ENCODE results near the gene DLG2.
"Not testable (repeated sequence)": the region's sequence is repeated elsewhere in the genome, so short reads cannot be mapped to it uniquely, and the experiment has no call there.

Gene DLG2

DNA sequence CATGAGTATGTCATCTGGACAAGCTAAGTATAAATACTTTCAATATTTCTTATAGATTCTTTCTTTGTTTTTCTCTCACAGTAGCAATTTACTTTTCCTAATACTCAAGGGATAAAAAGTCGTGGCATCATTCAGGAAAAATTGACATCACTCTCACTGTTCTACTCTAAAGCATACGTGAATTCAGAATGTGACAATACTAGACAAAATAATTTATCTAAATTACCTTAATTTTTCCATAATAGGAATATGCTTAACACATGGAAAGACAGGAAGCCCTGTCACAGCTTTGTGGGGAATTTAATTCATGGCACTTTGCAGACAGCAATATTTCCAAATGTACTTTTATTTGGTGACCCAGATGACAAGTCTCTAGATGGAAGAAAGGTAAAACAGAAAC lies 394.6 kb downstream of the DLG2 start:
- no peak overlapping the region for H3K4me3 ChIP-seq (replicated peaks in 1 of 2; ENCODE audit: low read depth in 2 of 2, low read length in 2 of 2)
- TF ChIP-seq CTCF (IDR thresholded peaks at IDR 0.05; ENCODE audit: low read depth, low read length) = no peak
- DNase-seq (ENCODE audit: low read depth in 2 of 2) = no peak

- H3K4me3 ChIP-seq (replicated peaks in 1 of 2; ENCODE audit: low read depth in 2 of 2, low read length in 2 of 2) = no peak overlapping the region
- no peak for TF ChIP-seq CTCF (IDR thresholded peaks at IDR 0.05; ENCODE audit: low read depth, low read length)
- no peak for DNase-seq (ENCODE audit: low read depth in 2 of 2)
These were observed 395.6 kb downstream of the DLG2 start for GRCh38 chr11:85231588-85231987.

DNA sequence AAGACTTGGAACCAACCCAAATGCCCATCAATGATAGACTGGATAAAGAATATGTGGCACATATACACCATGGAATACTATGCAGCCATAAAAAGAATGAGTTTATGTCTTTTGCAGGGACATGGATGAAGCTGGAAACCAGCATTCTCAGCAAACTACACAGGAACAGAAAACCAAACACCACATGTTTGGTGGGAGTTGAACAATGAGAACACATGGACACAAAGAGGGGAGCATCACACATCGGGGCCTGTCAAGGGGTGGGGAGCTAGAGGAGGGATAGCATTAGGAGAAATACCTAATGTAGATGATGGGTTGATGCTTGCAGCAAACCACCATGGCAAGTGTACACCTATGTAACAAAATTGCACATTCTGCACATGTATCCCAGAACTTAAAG lies 397.4 kb downstream of the DLG2 start:
- not testable (repeated sequence) for H3K4me3 ChIP-seq (replicated peaks in 1 of 2; ENCODE audit: low read depth in 2 of 2, low read length in 2 of 2)

DNA sequence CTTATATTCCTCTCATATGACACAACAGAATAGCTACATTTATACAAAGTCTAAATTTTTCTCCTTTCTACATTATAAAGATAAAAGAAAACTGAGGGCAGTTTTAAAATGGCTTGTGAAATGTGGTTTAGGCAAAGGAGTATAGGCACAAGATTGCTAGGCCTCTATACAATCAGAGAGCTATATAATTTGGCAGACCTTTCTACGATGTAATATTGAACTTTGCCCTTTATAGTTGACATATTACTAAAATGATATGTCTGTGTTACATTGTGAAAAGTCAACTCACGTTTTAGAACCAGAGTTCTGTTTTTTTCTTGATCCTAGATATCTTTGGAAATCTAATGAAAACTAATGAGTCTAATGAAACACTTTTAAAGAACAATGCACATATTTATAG lies 430.2 kb downstream of the DLG2 start:
- H3K4me3 ChIP-seq (replicated peaks in 1 of 2; ENCODE audit: low read depth in 2 of 2, low read length in 2 of 2) = no peak overlapping the region
- TF ChIP-seq CTCF (IDR thresholded peaks at IDR 0.05; ENCODE audit: low read depth, low read length) = no peak
- no peak for DNase-seq (ENCODE audit: low read depth in 2 of 2)

More for the DNA sequence above, 397.4 kb downstream of the DLG2 start:
- DNase-seq (ENCODE audit: low read depth in 2 of 2) = not testable (repeated sequence)

DNA sequence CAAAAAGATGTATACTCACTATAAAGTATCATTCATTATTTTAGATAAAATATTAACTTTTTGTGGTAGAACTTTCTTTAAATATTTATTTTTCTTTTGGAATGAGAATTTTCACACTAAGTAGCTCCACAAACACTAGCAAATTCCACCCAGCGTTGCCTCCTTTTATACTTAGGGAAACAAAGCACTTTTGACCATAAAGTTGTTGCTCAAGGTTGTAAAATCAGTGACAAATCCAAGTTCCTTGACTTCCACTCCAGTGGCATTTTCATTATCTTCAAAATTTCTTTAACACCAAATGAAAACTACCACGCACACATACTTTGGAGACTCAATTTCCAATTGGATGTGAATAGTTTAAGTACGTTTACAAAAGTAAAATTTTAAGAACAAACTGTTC lies 431.2 kb downstream of the DLG2 start:
- DNase-seq (ENCODE audit: low read depth in 2 of 2) = no peak
- no peak overlapping the region for H3K4me3 ChIP-seq (replicated peaks in 1 of 2; ENCODE audit: low read depth in 2 of 2, low read length in 2 of 2)
- TF ChIP-seq CTCF (IDR thresholded peaks at IDR 0.05; ENCODE audit: low read depth, low read length) = no peak

DNA sequence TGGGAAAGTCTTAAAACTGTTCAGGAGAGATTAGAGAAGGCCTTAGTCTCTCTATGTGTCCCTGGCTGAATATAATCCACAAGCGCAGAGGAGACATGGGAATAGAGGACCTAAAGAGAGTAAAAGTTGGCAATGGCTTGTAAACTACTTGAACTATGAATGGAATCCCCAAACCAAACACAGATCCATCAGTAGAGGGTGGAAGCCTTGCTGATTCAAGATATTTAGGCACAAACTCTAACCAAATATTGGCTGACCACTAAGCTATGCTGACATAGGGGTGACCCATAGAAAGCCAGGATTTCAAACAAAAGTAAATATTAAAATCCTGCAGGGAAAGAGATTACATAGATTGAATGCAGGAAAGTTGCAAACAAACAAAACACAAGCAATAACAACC lies 439.2 kb downstream of the DLG2 start:
- no peak for TF ChIP-seq CTCF (IDR thresholded peaks at IDR 0.05; ENCODE audit: low read depth, low read length)
- no peak for DNase-seq (ENCODE audit: low read depth in 2 of 2)
- H3K4me3 ChIP-seq (replicated peaks in 1 of 2; ENCODE audit: low read depth in 2 of 2, low read length in 2 of 2) = no peak overlapping the region

DNA sequence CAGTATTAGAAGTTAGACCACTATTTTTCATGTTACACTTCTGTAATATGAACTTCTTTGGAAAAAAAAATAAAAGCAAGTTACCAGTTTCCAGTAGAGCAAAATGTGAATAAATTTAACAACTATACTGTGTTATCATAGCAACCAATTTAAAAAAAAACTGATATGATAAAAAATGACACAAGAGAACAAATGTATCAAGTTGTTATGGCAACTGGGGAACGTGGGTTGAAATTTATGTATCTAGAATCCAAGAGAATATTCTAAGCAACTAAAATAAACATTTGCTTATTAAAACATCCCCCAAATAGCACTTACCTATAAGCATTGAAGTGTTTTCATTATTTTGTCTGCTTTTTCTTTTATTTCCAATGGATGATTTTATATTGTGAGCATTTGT lies 442.4 kb downstream of the DLG2 start:
- no peak for DNase-seq (ENCODE audit: low read depth in 2 of 2)
- no peak overlapping the region for H3K4me3 ChIP-seq (replicated peaks in 1 of 2; ENCODE audit: low read depth in 2 of 2, low read length in 2 of 2)
- TF ChIP-seq CTCF (IDR thresholded peaks at IDR 0.05; ENCODE audit: low read depth, low read length) = no peak
